ENCODE results near the gene SCYL1. TPM values are rescaled to one million over a fixed set of nuclear protein-coding genes. Genes with fewer than 3 reads are reported as not detected.

Gene SCYL1
- total and polyA plus RNA-seq, 7 donors, result 57.3 to 100 (median 67.1) TPM

DNA sequence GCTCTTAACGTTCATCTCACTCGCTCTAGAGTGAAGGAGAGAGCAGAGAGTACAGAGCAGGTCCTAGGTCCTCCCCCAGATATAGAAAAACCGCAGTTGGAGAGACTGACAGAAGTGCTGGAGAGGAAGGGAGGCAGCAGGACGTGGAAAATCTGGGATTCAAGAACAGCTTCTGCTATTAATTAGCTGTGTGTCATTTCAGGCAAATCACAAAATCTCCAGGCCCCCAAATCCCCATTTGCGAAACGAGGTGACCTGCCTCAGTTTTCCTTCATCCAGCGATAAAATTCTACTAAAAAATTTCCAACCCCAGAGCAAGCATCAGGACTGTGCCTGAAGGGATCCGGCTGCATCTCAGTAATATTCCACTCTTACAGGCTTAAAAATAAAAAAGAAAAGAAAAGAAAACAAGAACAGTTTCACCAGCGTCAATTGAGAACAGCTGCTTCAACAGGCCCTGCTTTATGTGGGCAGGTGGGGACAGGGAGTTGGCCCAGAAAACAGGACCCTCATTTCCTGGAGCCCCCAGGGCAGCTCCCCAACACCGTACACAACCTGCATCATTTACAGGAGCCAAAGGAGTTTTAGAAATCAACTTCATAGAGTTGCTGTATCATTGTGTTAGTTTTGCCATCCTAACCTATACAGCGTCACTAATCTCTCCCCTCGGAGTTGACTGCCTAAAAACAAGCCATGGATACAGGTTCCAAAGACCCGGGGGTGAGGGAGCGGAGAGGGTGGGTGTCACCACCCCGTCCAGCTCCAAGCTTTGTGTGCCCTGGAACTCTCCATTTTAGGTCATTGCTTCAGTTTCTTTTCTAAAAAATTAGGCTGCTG lies 28.4 kb upstream of the SCYL1 start:
- Histone ChIP-seq H3K27me3 (no peaks in the 10 kb centered on the region), H3K27ac (peak overlapping the region; percentile 92 to 100 (median 97)), H3K36me3 (peaks cover 3 to 13% (median 7%) of the 10 kb centered on the region in 4 donors), H3K4me1 (peaks cover 4 to 56% (median 55%) of the 10 kb centered on the region in 4 donors), H3K4me3 (peak overlapping the region; percentile 16 to 73 (median 35)), H3K9me3 (no peaks in the 10 kb centered on the region)
- intact Hi-C loops (cut with DNase I), result loop anchor here (1.0 kb wide), 2 partner anchors 19 to 77 kb away; no protein-coding TSS in a partner anchor
- WGBS, 2 donors, result 37 to 39% methylated on average over 15 of the region's 15 CpGs
- peak; percentile 76 for DNase-seq
- TF ChIP-seq EP300 (IDR thresholded peaks at IDR 0.05) (no peak), POLR2AphosphoS5 (IDR thresholded peaks at IDR 0.05) (peak in 3 of 4 donors; percentile 54 to 61 (median 58)), POLR2A (IDR thresholded peaks at IDR 0.05) (peak in 1 of 2 donors; percentile 47)
- TF ChIP-seq, protein P1, sequence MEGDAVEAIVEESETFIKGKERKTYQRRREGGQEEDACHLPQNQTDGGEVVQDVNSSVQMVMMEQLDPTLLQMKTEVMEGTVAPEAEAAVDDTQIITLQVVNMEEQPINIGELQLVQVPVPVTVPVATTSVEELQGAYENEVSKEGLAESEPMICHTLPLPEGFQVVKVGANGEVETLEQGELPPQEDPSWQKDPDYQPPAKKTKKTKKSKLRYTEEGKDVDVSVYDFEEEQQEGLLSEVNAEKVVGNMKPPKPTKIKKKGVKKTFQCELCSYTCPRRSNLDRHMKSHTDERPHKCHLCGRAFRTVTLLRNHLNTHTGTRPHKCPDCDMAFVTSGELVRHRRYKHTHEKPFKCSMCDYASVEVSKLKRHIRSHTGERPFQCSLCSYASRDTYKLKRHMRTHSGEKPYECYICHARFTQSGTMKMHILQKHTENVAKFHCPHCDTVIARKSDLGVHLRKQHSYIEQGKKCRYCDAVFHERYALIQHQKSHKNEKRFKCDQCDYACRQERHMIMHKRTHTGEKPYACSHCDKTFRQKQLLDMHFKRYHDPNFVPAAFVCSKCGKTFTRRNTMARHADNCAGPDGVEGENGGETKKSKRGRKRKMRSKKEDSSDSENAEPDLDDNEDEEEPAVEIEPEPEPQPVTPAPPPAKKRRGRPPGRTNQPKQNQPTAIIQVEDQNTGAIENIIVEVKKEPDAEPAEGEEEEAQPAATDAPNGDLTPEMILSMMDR (IDR thresholded peaks at IDR 0.05), result no peak

DNA sequence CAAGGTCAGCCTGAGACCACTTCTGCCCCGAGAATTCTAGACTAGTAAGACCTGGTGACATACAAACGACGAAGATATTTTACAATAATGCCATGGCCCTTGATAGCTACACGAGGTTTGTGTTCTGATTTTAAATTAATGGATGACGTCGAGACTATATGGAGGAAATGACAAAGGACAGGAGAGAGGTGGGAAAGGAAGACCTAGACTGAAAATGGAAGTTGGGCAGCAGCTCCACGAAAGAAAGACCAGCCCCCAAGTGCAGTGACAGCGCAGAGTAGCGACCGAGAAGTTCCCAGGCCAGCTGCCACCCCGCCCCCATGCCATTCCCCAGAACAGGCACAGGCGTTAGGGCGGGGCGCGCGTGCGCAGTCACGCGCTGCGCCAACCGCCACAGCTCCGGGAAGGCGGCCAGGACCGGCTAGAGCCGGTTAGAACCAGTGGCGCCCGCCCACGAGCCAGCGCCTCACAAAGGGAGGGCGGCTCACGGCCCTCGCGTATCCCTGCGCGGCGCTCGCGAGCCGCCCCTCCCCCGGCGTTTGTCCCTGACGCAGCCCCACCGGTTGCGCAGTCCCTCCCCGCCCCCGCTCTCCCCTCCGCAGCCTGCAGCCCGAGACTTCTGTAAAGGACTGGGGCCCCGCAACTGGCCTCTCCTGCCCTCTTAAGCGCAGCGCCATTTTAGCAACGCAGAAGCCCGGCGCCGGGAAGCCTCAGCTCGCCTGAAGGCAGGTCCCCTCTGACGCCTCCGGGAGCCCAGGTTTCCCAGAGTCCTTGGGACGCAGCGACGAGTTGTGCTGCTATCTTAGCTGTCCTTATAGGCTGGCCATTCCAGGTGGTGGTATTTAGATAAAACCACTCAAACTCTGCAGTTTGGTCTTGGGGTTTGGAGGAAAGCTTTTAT lies 27.5 kb upstream of the SCYL1 start:
- Histone ChIP-seq H3K27ac (peak overlapping the region; percentile 92 to 100 (median 97)), H3K4me3 (peak overlapping the region; percentile 73 to 92 (median 84)), H3K27me3 (no peaks in the 10 kb centered on the region), H3K36me3 (peaks cover 10 to 21% (median 16%) of the 10 kb centered on the region in 4 donors), H3K4me1 (peaks cover 3 to 48% (median 47%) of the 10 kb centered on the region in 4 donors), H3K9me3 (no peaks in the 10 kb centered on the region)
- intact Hi-C loops (cut with DNase I), result loop anchor here (1.0 kb wide), 2 partner anchors 20 to 78 kb away; no protein-coding TSS in a partner anchor
- TF ChIP-seq POLR2A (IDR thresholded peaks at IDR 0.05), result peak; percentile 82 to 87
- TF ChIP-seq POLR2AphosphoS5 (IDR thresholded peaks at IDR 0.05), result peak; percentile 86 to 99 (median 94)
- peak; percentile 90 to 100 (median 95) for TF ChIP-seq EP300 (IDR thresholded peaks at IDR 0.05)
- TF ChIP-seq, protein P1 (IDR thresholded peaks at IDR 0.05), result no peak
- peak; percentile 100 for DNase-seq
- 0 to 1% methylated on average over 61 of the region's 61 CpGs for WGBS, 2 donors

DNA sequence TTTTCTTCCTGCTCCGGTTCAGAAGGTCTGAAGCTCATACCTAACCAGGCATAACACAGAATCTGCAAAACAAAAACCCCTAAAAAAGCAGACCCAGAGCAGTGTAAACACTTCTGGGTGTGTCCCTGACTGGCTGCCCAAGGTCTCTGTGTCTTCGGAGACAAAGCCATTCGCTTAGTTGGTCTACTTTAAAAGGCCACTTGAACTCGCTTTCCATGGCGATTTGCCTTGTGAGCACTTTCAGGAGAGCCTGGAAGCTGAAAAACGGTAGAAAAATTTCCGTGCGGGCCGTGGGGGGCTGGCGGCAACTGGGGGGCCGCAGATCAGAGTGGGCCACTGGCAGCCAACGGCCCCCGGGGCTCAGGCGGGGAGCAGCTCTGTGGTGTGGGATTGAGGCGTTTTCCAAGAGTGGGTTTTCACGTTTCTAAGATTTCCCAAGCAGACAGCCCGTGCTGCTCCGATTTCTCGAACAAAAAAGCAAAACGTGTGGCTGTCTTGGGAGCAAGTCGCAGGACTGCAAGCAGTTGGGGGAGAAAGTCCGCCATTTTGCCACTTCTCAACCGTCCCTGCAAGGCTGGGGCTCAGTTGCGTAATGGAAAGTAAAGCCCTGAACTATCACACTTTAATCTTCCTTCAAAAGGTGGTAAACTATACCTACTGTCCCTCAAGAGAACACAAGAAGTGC lies 26.7 kb upstream of the SCYL1 start:
- peaks cover 0 to 40% (median 39%) of the 10 kb centered on the region in 4 donors for H3K4me1 ChIP-seq
- TF ChIP-seq, protein P1 (IDR thresholded peaks at IDR 0.05), result no peak
- TF ChIP-seq POLR2AphosphoS5 (IDR thresholded peaks at IDR 0.05) (peak in 1 of 4 donors; percentile 35), POLR2A (IDR thresholded peaks at IDR 0.05) (no peak)

DNA sequence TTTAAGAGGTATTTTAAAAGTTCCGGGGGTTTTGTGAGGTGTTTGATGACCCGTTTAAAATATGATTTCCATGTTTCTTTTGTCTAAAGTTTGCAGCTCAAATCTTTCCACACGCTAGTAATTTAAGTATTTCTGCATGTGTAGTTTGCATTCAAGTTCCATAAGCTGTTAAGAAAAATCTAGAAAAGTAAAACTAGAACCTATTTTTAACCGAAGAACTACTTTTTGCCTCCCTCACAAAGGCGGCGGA lies 26.2 kb upstream of the SCYL1 start:
- peaks cover 22 to 34% (median 28%) of the 10 kb centered on the region in 4 donors for H3K36me3 ChIP-seq
- TF ChIP-seq, protein P1 (IDR thresholded peaks at IDR 0.05), result no peak
- TF ChIP-seq POLR2A (IDR thresholded peaks at IDR 0.05), result no peak
- TF ChIP-seq EP300 (IDR thresholded peaks at IDR 0.05), result no peak
- TF ChIP-seq POLR2AphosphoS5 (IDR thresholded peaks at IDR 0.05), result no peak
- peak overlapping the region; percentile 92 to 100 (median 97) for H3K27ac ChIP-seq
- peaks cover 0 to 35% (median 34%) of the 10 kb centered on the region in 4 donors for H3K4me1 ChIP-seq
- 0 to 1% methylated on average over 6 of the region's 6 CpGs for WGBS, 2 donors
- H3K9me3 ChIP-seq, result no peaks in the 10 kb centered on the region
- intact Hi-C loops (cut with DNase I), result no loop called here
- peak overlapping the region; percentile 73 to 92 (median 84) for H3K4me3 ChIP-seq
- DNase-seq, result no peak
- H3K27me3 ChIP-seq, result no peaks in the 10 kb centered on the region

More for the DNA sequence above, 26.7 kb upstream of the SCYL1 start:
- H3K4me3 ChIP-seq, result peak overlapping the region; percentile 73 to 92 (median 84)
- H3K27ac ChIP-seq, result peak overlapping the region; percentile 92 to 100 (median 97)
- DNase-seq, result peak; percentile 83
- no peaks in the 10 kb centered on the region for H3K27me3 ChIP-seq
- H3K36me3 ChIP-seq, result peaks cover 18 to 29% (median 23%) of the 10 kb centered on the region in 4 donors
- intact Hi-C loops (cut with DNase I), result no loop called here
- no peaks in the 10 kb centered on the region for H3K9me3 ChIP-seq
- WGBS, 2 donors, result 1 to 2% methylated on average over 24 of the region's 24 CpGs
